ENCODE data around the gene AQP12B. TPM values are rescaled to one million over a fixed set of nuclear protein-coding genes. Genes with fewer than 3 reads are reported as not detected.

AQP12B gene
- total and polyA plus RNA-seq, 2 of the 8 experiments (the other 6 are each of a cell fraction or from before 2014, with no cell fraction given) = not detected

- TF ChIP-seq, protein P1, sequence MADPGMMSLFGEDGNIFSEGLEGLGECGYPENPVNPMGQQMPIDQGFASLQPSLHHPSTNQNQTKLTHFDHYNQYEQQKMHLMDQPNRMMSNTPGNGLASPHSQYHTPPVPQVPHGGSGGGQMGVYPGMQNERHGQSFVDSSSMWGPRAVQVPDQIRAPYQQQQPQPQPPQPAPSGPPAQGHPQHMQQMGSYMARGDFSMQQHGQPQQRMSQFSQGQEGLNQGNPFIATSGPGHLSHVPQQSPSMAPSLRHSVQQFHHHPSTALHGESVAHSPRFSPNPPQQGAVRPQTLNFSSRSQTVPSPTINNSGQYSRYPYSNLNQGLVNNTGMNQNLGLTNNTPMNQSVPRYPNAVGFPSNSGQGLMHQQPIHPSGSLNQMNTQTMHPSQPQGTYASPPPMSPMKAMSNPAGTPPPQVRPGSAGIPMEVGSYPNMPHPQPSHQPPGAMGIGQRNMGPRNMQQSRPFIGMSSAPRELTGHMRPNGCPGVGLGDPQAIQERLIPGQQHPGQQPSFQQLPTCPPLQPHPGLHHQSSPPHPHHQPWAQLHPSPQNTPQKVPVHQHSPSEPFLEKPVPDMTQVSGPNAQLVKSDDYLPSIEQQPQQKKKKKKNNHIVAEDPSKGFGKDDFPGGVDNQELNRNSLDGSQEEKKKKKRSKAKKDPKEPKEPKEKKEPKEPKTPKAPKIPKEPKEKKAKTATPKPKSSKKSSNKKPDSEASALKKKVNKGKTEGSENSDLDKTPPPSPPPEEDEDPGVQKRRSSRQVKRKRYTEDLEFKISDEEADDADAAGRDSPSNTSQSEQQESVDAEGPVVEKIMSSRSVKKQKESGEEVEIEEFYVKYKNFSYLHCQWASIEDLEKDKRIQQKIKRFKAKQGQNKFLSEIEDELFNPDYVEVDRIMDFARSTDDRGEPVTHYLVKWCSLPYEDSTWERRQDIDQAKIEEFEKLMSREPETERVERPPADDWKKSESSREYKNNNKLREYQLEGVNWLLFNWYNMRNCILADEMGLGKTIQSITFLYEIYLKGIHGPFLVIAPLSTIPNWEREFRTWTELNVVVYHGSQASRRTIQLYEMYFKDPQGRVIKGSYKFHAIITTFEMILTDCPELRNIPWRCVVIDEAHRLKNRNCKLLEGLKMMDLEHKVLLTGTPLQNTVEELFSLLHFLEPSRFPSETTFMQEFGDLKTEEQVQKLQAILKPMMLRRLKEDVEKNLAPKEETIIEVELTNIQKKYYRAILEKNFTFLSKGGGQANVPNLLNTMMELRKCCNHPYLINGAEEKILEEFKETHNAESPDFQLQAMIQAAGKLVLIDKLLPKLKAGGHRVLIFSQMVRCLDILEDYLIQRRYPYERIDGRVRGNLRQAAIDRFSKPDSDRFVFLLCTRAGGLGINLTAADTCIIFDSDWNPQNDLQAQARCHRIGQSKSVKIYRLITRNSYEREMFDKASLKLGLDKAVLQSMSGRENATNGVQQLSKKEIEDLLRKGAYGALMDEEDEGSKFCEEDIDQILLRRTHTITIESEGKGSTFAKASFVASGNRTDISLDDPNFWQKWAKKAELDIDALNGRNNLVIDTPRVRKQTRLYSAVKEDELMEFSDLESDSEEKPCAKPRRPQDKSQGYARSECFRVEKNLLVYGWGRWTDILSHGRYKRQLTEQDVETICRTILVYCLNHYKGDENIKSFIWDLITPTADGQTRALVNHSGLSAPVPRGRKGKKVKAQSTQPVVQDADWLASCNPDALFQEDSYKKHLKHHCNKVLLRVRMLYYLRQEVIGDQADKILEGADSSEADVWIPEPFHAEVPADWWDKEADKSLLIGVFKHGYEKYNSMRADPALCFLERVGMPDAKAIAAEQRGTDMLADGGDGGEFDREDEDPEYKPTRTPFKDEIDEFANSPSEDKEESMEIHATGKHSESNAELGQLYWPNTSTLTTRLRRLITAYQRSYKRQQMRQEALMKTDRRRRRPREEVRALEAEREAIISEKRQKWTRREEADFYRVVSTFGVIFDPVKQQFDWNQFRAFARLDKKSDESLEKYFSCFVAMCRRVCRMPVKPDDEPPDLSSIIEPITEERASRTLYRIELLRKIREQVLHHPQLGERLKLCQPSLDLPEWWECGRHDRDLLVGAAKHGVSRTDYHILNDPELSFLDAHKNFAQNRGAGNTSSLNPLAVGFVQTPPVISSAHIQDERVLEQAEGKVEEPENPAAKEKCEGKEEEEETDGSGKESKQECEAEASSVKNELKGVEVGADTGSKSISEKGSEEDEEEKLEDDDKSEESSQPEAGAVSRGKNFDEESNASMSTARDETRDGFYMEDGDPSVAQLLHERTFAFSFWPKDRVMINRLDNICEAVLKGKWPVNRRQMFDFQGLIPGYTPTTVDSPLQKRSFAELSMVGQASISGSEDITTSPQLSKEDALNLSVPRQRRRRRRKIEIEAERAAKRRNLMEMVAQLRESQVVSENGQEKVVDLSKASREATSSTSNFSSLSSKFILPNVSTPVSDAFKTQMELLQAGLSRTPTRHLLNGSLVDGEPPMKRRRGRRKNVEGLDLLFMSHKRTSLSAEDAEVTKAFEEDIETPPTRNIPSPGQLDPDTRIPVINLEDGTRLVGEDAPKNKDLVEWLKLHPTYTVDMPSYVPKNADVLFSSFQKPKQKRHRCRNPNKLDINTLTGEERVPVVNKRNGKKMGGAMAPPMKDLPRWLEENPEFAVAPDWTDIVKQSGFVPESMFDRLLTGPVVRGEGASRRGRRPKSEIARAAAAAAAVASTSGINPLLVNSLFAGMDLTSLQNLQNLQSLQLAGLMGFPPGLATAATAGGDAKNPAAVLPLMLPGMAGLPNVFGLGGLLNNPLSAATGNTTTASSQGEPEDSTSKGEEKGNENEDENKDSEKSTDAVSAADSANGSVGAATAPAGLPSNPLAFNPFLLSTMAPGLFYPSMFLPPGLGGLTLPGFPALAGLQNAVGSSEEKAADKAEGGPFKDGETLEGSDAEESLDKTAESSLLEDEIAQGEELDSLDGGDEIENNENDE (IDR thresholded peaks at IDR 0.05; ENCODE audit: insufficient replicate concordance, low read length) = no peak
- TF ChIP-seq PHF8 (conservative IDR thresholded peaks at IDR 0.05; ENCODE audit: low read depth, low read length) = no peak
- TF ChIP-seq SP1 (IDR thresholded peaks at IDR 0.05; ENCODE audit: low read depth, low read length) = no peak
- no peak for TF ChIP-seq SIRT6 (IDR thresholded peaks at IDR 0.05; ENCODE audit: low read length)
- no peak for TF ChIP-seq SP2 (IDR thresholded peaks at IDR 0.05; ENCODE audit: low read length)
- no peak for TF ChIP-seq POU5F1 (IDR thresholded peaks at IDR 0.05; ENCODE audit: low read depth, low read length)
Measured at GRCh38 chr2:240649331-240649730, 33.4 kb downstream of the AQP12B start (continued).
